Neural cell (in vitro differentiated cells): ENCODE results near the gene KRTAP4-16.

Experiments
- EP300 ChIP-seq: fragments of 450-650 bp; conservative IDR thresholded peaks from 2 replicates; pipeline ENCODE4 v1.6.1; 2014; ENCODE audit warnings: antibody characterized with exemption, mild to moderate bottlenecking, moderate library complexity; ENCODE audit not compliant: poor library complexity, severe bottlenecking
- EZH2 ChIP-seq: fragments of 200-600, 300-800 bp; shearing (Covaris generic), sonication (generic); IDR thresholded peaks from 2 replicates; pipeline ENCODE4 v1.6.1; 2014; ENCODE audit warnings: antibody characterized with exemption, low read length, borderline replicate concordance, mild to moderate bottlenecking; ENCODE audit not compliant: insufficient read depth, poor library complexity, severe bottlenecking
- MXI1 ChIP-seq: fragments of 450-650 bp; conservative IDR thresholded peaks from 2 replicates; pipeline ENCODE4 v1.6.1; 2014; ENCODE audit warnings: antibody characterized with exemption, mild to moderate bottlenecking; ENCODE audit not compliant: poor library complexity, severe bottlenecking
- RAD21 ChIP-seq: fragments of 450-650 bp; conservative IDR thresholded peaks from 2 replicates; pipeline ENCODE4 v1.6.1; 2014; ENCODE audit warnings: antibody characterized with exemption, mild to moderate bottlenecking, moderate library complexity
- SMC3 ChIP-seq: fragments of 450-650 bp; conservative IDR thresholded peaks from 2 replicates; pipeline ENCODE4 v1.6.1; 2014; ENCODE audit warnings: antibody characterized with exemption, mild to moderate bottlenecking, moderate library complexity; ENCODE audit not compliant: poor library complexity
- TF ChIP-seq, protein P1 (sequence below): fragments of 450-650 bp; IDR thresholded peaks from 2 replicates; pipeline ENCODE4 v1.5.1; 2014; ENCODE audit warnings: antibody characterized with exemption, mild to moderate bottlenecking, moderate library complexity; ENCODE audit not compliant: poor library complexity, severe bottlenecking
- TF ChIP-seq, protein P2 (sequence below): IDR thresholded peaks from 2 replicates; pipeline ENCODE4 v1.6.1; 2012; ENCODE audit warnings: borderline replicate concordance

DNA sequence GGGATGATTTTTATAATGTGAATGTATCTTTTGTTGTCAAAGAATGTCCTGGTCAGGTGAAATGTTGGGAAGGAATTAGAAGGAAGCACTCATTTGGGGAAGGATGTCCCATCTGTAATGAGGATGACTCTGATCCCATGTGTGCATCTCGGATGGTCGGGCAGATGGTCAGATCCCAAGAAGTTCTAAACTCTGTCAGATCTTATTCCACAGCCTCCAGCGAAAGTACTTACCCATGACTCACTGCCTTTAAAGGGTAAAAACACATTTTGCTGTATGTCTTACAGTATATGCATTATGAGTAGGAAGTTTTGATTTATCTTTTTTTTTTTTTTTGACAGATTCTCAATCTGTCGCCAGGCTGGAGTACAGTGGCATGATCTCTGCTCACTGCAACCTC, 16.7 kb upstream of the KRTAP4-16 start:
- TF ChIP-seq, protein P1, sequence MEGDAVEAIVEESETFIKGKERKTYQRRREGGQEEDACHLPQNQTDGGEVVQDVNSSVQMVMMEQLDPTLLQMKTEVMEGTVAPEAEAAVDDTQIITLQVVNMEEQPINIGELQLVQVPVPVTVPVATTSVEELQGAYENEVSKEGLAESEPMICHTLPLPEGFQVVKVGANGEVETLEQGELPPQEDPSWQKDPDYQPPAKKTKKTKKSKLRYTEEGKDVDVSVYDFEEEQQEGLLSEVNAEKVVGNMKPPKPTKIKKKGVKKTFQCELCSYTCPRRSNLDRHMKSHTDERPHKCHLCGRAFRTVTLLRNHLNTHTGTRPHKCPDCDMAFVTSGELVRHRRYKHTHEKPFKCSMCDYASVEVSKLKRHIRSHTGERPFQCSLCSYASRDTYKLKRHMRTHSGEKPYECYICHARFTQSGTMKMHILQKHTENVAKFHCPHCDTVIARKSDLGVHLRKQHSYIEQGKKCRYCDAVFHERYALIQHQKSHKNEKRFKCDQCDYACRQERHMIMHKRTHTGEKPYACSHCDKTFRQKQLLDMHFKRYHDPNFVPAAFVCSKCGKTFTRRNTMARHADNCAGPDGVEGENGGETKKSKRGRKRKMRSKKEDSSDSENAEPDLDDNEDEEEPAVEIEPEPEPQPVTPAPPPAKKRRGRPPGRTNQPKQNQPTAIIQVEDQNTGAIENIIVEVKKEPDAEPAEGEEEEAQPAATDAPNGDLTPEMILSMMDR: no peak
- TF ChIP-seq RAD21 (no peak), SMC3 (no peak), MXI1 (no peak), EZH2 (no peak), EP300 (no peak)
- TF ChIP-seq, protein P2, sequence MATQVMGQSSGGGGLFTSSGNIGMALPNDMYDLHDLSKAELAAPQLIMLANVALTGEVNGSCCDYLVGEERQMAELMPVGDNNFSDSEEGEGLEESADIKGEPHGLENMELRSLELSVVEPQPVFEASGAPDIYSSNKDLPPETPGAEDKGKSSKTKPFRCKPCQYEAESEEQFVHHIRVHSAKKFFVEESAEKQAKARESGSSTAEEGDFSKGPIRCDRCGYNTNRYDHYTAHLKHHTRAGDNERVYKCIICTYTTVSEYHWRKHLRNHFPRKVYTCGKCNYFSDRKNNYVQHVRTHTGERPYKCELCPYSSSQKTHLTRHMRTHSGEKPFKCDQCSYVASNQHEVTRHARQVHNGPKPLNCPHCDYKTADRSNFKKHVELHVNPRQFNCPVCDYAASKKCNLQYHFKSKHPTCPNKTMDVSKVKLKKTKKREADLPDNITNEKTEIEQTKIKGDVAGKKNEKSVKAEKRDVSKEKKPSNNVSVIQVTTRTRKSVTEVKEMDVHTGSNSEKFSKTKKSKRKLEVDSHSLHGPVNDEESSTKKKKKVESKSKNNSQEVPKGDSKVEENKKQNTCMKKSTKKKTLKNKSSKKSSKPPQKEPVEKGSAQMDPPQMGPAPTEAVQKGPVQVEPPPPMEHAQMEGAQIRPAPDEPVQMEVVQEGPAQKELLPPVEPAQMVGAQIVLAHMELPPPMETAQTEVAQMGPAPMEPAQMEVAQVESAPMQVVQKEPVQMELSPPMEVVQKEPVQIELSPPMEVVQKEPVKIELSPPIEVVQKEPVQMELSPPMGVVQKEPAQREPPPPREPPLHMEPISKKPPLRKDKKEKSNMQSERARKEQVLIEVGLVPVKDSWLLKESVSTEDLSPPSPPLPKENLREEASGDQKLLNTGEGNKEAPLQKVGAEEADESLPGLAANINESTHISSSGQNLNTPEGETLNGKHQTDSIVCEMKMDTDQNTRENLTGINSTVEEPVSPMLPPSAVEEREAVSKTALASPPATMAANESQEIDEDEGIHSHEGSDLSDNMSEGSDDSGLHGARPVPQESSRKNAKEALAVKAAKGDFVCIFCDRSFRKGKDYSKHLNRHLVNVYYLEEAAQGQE: no peak
